ENCODE results near the gene CA7.

DNA sequence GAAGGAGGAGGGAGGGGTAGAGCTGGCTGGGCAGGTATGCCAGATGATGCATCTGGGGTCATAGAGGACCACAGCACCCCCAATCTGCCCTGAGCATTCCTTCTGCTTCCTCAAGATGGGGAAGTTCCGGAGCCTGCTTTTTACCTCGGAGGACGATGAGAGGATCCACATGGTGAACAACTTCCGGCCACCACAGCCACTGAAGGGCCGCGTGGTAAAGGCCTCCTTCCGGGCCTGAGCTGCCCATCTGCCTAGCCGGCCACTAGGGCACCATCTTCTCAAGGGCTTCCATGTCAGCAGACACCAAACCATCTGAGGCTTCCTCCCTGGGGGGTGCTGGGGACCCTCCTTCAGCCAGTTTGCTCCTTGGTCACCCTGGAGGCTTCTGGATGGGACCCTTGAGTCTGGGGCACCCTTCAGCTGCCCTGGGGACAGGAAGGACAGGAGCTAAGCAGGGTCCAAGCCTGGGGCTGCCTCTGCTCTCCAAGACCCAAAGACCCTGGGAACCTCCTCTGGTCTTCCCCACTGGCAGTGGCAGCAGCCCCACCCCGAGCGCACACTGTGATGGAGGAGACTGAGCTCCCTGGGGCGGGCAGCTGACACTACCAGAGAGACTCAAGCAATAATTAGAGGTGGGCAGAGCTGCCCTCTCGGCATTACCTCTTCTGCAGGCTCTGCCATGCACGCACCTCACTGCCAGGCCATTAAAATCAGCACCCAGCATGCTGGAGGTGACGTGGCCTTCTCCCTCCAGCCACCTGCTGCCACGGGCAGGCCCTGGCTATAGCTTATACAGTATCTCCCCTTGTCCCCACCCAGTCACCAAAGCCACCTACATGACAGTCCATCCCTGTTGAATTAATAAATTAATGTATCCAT, 9.3 kb downstream of the CA7 start:
- TF ChIP-seq, protein P1, sequence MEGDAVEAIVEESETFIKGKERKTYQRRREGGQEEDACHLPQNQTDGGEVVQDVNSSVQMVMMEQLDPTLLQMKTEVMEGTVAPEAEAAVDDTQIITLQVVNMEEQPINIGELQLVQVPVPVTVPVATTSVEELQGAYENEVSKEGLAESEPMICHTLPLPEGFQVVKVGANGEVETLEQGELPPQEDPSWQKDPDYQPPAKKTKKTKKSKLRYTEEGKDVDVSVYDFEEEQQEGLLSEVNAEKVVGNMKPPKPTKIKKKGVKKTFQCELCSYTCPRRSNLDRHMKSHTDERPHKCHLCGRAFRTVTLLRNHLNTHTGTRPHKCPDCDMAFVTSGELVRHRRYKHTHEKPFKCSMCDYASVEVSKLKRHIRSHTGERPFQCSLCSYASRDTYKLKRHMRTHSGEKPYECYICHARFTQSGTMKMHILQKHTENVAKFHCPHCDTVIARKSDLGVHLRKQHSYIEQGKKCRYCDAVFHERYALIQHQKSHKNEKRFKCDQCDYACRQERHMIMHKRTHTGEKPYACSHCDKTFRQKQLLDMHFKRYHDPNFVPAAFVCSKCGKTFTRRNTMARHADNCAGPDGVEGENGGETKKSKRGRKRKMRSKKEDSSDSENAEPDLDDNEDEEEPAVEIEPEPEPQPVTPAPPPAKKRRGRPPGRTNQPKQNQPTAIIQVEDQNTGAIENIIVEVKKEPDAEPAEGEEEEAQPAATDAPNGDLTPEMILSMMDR (IDR thresholded peaks at IDR 0.05; ENCODE audit: low read length), result no peak
- TF ChIP-seq EZH2 (optimal IDR thresholded peaks at IDR 0.05; ENCODE audit: low read depth, low read length), result no peak
